ENCODE measurements around the gene ANXA6.

ANXA6 gene

GRCh38 chr5:151173711-151174611, 16.4 kb upstream of the ANXA6 start:
- TF ChIP-seq CTCF (IDR thresholded peaks at IDR 0.05; ENCODE audit: low read depth, low read length, missing control alignments): no peak
- DNase-seq (ENCODE audit: extremely low read depth, low read depth): no peak
- H3K4me3 ChIP-seq (replicated peaks; ENCODE audit: low read depth, low read length): no peak overlapping the region

- TF ChIP-seq CTCF (IDR thresholded peaks at IDR 0.05; ENCODE audit: low read depth, low read length, missing control alignments): no peak
- H3K4me3 ChIP-seq (replicated peaks; ENCODE audit: low read depth, low read length): no peak overlapping the region
- no peak for DNase-seq (ENCODE audit: extremely low read depth, low read depth)
These were observed 13.9 kb upstream of the ANXA6 start for GRCh38 chr5:151171529-151171928.

- TF ChIP-seq CTCF (IDR thresholded peaks at IDR 0.05; ENCODE audit: low read depth, low read length, missing control alignments): no peak
- no peak overlapping the region for H3K4me3 ChIP-seq (replicated peaks; ENCODE audit: low read depth, low read length)
- DNase-seq (ENCODE audit: extremely low read depth, low read depth): no peak
These were observed 11.2 kb upstream of the ANXA6 start for GRCh38 chr5:151168602-151169344.

- no peak overlapping the region for H3K4me3 ChIP-seq (replicated peaks; ENCODE audit: low read depth, low read length)
- no peak for TF ChIP-seq CTCF (IDR thresholded peaks at IDR 0.05; ENCODE audit: low read depth, low read length, missing control alignments)
These were observed 9.4 kb upstream of the ANXA6 start for GRCh38 chr5:151167022-151167421.

GRCh38 chr5:151164687-151165392, 7.3 kb upstream of the ANXA6 start:
- TF ChIP-seq CTCF (IDR thresholded peaks at IDR 0.05; ENCODE audit: low read depth, low read length, missing control alignments): peak; percentile 89
- no peak for DNase-seq (ENCODE audit: extremely low read depth, low read depth)
- H3K4me3 ChIP-seq (replicated peaks; ENCODE audit: low read depth, low read length): no peak overlapping the region

More at GRCh38 chr5:151167022-151167421, 9.4 kb upstream of the ANXA6 start:
- no peak for DNase-seq (ENCODE audit: extremely low read depth, low read depth)

- no peak for DNase-seq (ENCODE audit: extremely low read depth, low read depth)
- no peak for TF ChIP-seq CTCF (IDR thresholded peaks at IDR 0.05; ENCODE audit: low read depth, low read length, missing control alignments)
- H3K4me3 ChIP-seq (replicated peaks; ENCODE audit: low read depth, low read length): no peak overlapping the region
These were observed 5.2 kb upstream of the ANXA6 start for GRCh38 chr5:151162776-151163175.
